ENCODE results near the gene SEMA3B.

- TF ChIP-seq CTCF (IDR thresholded peaks at IDR 0.05; ENCODE audit: poor library complexity) = peak; percentile 74
- no peak for TF ChIP-seq EZH2 (IDR thresholded peaks at IDR 0.05; ENCODE audit: borderline replicate concordance)
Observed at GRCh38 chr3:50324351-50325112, 55.6 kb downstream of the SEMA3B start.

All from hepatocyte (in vitro differentiated cells).